Putamen (tissue), 1 donor: ENCODE data around the gene GNG14.
A peak's percentile ranks its signal among the peaks of the same experiment; 100 is the strongest.
"Not testable (repeated sequence)": the region's sequence is repeated elsewhere in the genome, so short reads cannot be mapped to it uniquely, and the experiment has no call there.

Experiments used
- DNase-seq: peaks from one replicate; pipeline ENCODE4 v3.0.0-alpha.2; 2016; ENCODE audit warnings: low spot score

Gene GNG14

DNA sequence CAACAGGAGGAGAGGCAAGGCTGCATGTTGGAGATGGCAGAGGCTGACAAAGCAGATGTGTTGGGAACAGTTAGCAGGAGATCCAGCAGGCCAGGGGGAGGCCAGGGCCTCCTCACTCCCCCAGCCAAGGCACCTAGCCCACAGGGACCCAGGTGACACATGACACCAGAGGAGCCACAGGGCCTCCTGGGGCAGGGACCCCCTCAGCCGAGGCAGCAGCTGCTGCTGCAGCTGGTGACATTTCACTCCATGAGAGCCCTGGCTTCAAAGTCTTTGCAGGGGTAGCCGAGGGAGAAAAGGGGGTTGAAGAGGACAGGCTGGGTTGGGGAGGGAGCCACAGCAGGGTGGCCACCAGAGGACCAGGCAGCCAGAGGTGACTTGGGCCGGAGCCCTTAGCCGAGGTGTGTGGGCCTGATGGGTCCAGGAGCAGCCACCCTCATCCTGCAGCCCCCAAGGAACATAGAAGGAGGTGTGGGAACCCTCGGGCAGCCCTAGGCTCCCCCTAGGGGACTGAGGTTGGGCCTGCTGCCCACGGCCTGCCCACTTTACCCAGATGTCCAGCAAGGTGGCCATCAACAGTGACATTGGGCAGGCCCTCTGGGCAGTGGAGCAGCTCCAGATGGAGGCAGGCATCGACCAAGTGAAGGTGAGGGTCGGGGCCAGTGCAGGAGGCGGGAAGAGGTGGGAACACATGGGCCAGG, at the start of gene GNG14:
GNG14 (plus strand) TSS at position 503 of the 701 bp plus-strand sequence; CDS start at position 554, 51 bp downstream.
- DNase-seq = no peak

DNA sequence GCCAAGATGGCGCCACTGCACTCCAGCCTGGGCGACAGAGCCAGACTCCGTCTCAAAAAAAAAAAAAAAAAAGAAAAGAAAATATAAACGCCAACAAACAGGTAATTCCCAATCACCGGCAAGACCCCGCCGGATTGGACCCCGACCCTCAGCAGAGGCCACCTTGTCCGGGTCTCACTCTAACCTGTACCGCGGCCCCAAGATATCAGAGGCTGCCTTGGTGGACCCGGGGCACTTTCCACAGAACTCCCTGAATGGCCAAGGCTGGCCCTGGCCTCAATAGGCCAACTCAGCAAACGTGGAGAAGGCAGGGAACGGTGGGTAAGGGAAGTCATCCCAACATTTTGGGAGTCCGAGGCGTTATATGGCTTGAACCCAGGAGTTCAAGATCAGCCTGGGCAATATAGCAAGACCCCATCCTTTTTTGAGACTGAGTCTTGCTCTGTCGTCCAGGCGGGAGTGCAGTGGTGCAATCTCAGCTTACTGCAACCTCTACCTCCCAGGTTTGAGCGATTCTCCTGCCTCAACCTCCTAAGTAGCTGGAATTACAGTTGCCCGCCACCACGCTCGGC, 49.1 kb upstream of the GNG14 start:
- DNase-seq = no peak

DNA sequence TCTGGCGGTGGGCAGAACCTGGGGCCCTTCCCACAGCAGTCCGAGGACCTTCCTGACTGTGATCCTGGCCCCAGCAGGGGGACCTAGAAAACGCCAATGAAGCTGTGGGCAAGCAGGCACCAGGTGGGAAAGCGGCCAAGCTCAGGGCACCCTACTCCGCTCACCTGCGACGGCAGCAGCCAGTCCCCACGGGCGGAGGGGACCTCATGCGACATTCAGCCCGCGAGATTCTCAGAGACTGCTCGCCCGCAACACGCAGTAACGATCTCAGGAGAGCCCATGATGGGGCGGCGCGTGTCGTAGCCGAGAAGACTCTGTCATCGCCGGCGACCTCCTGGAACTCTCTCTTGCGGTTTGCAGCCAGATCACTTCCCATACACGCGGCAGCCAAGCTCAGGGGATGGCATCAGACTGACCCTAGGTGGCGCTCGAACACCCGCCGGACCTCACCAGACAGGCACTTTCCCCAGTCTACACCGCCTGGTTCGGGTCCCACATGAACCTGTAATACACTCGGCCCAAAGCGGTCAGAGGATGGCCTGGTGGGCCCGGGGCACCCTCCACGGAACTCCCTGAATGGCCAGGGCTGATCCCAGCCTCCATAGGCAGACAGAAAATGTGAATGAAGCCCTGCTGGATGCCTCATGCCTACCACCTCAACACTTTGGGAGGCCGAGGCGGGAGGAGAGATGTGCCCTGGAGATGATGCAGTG, 47.7 kb upstream of the GNG14 start:
- DNase-seq = peak; percentile 57

DNA sequence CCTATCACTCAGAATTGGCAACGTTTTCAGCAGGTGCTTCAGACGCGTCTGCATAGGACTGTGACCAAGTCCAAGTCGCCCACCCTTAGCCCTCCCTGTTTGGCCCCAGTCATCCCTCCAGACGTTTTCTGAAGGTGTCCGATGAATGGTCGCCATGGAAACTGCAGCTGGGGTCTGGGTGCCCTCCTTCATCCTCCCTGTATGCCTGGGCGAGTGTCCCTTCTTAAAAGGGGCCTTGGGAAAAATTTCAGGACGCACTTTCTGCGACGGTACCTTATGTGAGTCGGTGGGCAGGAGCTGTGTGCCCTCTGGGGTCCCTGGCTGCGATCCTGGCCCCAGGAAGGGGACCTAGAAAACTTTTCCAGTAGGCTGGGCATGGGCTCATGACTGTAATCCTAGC, 46.3 kb upstream of the GNG14 start:
- no peak for DNase-seq

DNA sequence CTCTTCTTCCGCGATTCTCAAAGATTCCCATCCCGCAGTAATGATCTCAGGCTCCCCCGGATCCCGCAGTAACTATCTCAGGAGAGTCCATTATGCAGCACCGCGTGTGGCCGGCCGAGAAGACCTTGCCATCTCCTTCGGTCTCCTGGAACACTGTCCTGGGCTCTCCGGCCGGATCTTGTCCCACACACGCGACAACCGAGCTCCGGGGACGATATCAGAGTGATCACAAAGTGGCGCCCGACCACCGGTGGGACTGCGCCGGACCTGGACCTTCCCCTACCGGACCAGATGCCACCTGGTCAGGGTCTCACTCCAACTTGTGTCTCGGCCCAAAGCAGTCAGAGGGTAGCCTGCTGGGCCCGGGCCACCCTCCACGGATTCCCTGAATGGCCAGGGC, 45.3 kb upstream of the GNG14 start:
- no peak for DNase-seq

DNA sequence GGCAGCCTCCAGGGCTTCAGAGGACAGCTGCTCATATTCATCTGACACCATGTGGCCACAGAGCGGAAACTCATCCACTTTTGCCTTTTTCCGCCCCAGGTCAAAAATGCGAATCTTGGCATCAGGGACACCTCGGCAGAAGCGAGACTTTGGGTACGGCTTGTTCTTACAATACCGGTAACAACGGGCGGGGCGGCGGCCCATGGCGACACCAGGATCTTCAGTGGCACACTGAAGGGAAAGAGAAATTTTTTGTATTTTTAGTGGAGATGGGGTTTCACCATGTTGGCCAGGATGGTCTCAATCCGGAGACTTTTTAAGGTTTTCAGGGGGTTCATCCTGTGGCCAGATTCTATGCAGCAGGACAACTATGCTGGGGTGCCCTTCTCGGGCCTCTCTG, 44.1 kb upstream of the GNG14 start:
- DNase-seq = not testable (repeated sequence)

DNA sequence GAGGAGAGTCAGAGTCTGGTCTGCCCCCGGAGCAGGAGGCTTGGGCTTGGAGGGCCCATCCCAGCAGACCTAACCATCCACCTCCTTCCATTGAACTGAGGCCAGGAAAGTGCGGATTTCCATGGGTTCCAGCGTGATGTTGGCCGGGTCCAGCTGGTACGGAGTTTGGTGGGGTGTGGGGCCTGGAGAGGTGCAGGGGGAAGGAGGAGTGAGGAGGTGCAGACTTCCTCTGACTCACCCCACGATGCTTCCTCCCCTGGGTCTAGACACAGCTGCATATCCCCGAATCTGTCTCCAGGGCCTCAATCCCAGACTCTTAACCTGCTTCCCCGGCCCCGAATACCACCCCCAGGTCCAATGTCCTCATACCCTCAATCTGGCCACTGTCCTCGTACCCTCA, 41.2 kb upstream of the GNG14 start:
- no peak for DNase-seq

DNA sequence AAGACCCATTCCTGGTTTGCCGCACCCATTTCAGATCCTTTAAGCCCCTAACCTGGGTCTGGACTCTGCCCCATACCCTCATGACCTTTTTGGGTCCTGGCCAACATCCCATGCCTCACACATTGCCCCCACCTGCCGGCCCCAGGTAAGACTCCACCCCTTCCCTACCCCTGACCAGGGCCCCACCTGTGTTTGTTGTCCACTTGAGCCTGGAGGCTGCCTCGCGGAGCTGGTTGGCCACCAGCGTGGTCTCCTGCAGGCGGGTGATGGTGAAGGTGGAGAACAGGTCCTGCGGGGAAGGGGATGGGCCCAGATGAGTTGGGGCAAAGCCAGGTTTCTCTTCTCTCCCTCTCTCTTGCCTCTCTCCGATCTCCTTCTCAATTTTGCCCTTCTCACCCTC, 40.8 kb upstream of the GNG14 start:
- DNase-seq = no peak

DNA sequence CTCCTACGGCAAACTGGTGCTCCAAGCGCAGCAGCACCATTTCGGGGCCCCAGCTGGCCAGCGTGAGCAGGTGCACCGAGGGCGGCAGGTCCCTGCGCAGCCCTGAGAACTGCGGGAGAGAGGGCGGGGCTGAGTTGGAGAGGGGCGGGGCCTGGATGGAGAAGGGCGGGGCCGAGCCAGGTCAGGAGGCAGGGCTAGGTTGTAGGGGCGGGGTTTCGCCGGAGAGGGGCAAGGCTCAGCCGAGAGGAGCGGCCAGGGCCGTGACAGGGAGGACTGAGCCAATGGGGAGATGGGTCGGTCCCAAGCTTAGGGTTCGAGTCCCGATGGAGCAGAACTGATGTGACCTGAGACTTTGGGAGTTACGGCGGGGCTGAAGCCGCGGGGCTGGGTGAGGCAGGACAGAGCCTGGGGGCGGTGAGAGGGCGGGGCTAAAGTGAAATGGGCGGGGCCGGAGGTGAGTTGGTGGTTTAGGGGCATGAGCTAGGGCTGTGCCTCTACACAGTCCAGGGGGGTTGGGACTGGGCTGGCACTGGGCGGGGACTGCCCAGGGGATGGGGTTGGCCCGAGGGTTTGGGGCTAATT, 40.2 kb upstream of the GNG14 start:
- DNase-seq = no peak

DNA sequence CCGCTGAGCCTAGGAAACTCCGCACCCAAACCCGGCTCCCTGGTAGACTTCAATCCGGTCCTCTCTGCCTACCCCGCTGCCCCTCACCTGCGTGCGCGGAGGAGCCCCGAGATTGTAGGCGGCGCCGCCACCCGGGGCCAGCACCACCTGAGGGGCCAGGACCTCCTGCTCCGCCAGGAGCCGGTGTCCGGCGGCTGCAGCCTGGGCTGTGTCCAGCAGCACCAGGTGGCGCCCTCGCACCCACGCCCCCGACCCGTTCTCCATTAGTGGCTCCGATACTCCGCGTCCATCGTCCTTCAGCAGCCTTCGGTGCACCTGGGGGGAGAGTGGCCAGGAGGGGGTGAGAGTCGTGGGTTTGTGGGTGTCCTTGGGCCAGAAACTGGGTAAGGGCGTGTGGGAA, 39.7 kb upstream of the GNG14 start:
- DNase-seq = no peak

DNA sequence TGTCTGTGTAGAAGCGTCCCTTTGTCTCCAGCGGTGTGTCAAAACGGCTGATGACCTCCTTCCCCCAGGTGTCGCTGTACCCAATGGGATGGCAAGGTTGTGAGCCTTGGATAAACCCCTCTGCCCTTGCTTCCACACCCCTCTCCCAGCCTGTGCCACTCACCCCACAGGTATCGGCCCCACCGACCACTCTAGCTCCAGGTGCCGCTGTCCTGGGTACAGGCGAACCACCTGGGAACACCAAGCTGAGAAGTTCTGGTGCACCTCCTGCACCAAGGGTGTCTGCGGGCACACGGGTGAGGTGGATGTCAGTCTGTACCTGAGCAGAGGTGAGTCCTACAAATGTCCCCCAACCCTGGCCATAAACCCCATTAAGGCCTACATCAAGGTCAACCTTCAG, 37.9 kb upstream of the GNG14 start:
- no peak for DNase-seq

DNA sequence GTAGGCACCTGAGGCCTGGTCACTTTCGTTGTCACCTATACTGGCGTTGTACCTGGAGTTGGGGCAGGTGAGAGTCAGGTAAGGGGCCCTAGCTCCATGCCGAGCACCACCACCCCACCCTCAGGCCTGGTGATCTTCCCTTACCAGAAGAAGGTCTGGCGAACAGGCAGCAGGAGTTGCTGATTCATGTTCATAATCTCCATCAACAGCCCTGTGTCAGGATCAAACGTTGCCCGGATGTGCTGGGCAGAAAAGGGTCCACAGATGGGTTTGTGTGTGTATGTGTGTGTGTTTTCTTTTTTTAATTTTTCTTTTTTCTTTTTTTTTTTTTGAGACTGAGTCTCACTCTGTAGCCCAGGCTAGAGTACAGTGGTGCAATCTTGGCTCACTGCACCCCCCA, 35.6 kb upstream of the GNG14 start:
- DNase-seq = no peak

DNA sequence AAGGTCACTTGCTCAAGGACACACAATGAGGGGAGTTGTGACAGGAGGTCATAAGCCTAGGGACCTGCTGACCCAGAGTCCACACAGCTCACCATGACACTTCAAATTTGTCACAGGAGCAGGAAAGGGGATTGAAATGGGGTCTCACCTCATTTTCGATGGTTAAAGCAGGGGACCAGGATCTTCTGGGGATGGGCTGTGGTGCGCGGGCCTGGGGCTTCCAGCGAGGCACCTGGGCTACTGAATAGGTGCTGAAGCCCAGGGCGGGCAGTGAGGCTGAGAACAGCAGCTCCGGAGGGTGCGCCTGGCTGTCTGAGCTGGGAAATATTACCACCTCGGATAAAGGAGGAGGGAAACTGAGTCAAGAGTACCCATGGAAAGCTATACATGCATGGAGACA, 32.3 kb upstream of the GNG14 start:
- DNase-seq = no peak

DNA sequence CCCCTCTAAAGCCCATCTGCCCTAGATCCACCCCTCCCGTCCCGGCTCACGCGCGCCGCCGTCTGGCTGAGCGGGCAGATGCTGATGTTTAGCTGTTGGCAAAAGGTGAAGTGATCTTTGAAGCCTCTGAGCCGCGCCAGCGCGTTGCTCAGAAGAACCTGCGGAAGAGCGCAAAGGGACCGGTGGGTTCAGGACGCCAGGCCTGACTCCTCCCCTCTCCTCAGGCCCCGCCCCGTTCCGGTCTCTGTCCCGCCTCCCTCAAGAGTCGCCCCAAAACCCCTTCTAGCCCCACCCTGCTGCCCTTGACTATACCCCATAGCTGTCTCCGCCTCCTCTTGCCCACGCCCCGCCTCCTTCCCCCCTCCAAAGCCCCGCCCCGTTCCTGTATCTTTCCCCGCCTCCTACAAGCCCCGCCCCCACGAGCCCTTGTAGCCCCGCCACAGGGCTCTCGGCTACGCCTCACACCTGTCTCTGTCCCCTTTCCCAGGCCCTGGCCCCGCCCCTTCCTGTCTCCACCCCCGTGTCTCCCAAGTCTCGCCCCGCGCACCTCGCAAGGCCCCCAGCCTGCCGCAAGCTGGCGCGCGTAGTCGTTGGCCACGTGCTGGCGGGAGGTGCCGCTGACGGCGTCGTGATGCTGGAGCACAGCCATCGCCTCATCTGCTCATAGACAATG, 30.8 kb upstream of the GNG14 start:
- DNase-seq = no peak

DNA sequence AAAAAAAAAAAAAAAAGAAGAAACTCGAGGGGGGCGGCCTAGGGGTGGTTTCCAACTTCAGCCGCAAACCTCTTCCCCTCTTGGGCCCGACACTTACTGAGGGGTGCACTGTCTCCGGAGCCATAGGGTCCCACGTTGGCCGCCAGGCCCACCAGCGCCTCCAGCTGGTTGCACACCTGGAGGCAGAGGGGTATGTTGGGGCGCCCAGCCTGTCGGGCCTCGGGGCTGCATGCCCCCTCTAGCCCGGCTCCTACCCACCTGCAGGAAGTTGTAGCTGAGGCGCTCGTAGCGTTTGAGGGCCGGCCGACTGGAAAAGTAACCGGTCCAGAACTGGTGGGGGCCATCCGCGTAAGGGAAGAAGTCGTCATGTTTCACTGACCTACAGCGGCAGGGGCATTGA, 29.8 kb upstream of the GNG14 start:
- no peak for DNase-seq

DNA sequence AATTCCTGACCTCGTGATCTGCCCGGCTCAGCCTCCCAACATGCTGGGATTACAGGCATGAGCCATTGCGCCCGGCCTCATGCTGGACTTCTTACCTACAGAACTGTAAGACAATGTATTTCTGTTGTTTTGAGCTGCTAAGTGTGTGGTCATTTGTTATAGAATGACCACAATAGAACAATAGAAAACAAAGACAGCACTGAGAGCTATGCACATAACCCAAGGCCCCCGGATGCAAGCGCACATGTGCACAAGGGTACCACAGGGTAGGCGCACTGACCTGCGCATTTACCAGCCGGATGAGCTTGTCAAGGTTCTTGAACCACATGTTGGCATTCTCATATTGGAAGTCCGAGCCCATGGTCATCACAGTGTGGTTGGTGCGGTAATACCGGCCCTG, 26.8 kb upstream of the GNG14 start:
- peak; percentile 47 for DNase-seq

DNA sequence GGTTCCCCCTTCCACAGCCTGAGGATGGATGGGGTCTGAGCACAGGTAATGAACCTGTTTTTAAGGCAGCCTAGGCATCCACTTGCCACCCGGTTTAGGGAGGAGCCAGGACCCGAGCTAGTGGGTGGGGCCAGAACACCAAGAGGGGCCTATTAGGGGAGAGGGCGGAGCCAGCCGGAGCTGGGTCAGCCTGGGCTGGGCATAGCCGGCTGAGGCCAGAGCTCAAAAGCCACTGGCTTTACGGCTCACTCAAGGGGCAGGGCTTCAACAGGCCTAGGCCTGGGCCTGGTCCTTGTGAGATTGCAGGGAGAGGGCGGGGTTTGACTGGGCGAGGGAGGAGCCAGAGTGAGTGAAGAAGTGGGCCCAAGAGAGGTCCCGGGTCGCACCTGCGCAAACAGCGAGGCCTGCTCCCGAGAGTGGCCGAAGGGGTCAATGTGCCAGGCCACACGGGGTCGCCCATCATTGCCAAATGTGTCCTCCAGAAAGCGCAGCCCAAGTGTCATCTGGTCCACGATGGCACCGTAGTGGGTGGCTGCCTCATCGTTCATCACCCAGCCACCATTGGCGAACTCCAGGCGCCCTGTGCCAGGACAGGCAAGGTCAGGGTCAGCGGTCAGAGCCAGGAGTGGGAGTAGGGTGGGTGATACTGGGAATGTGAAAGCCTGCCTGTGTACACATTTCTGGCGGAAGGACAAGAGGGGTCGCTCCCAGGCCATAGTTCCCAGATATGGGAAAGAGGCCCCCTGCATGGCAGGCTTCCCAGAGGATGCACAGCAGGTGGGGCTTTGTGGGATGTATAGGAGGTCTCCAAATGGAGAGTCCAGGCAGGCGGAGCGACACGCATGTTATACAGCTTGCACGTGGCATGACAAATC, 23.2 kb upstream of the GNG14 start:
- DNase-seq = no peak

DNA sequence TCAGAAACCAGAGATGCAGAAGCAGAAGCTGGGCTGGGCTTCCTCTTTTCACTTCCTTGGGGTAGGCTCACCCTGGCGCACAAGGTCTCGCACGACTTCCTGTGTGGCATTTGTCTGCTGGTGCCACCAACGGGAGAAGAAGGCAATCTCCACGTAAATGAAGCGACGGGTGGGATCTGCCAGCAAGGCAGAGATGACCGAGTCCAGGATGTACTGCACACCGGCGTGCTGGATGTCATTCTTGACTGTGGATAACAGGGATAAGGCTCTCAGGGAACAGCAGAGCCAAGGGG, 22.6 kb upstream of the GNG14 start:
- DNase-seq = no peak

DNA sequence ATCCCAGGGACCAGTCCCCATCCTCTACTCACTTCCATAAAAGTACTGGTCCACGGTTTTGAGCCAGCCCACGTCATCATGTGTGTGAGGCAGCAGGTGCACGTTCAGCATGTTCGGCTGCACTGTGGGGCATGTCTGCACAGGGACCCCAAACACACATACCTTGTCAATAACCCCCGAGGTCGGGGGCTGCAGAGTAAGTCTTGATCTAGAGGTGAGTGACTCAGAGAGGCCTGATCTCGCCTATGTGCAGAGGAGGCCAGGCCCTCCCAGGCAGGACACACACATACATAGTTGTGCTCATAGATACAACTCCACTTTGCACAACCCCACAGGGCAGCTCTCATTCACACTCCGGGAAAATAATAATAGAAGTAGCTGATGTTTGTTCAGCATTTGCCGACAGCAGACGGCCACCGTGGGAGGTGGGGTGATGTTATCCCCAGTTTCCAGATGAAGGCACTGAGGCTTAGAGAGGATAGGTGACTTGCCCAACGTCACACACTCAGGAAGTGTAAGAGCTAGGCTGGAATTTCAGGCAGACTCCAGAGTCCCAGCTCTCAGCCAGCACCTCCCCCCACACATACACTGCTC, 22.0 kb upstream of the GNG14 start:
- no peak for DNase-seq

DNA sequence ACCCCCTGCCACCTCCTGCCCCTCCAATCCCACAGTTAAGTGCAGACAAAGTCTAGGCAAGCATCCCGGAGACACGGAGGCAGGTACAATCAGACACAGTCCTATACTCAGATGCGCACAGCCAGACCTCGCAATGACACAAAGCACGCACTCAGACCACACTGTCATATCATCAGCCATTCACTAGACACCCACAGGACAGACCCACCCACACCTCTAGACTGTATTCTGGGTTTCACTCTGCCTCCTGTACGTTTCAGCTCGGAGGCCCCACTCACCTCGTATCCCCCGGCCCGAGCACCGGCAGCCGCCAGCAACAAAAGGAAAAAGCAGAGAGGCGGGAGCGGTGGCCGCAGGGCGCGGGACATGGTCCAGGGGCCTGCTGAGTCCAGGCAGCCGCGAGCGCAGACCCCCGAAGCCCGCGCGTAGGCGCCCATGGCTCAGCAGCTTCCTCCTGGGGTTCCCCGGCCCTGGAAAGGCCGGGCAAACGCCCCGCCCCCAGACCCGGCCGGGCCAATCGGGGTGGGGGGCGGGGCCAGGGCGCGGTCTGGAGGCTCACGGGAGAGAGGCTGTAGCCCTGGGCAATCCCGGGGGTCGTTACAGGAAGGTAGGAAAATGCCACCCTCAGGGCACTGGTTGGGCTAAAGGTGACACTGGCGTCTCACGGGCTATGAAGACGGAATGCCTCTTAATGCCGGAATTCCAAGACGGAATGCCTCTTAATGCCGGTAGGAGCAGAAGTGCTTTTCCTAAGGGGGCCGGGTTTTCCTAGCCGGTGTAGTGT, 21.3 kb upstream of the GNG14 start, which contains the start of the genes MAN2B1 and WDR83:
MAN2B1 (minus strand) TSS at position 478 of the 784 bp plus-strand sequence; CDS start at position 437, 41 bp downstream.
WDR83 (plus strand) TSS at position 543 of the 784 bp plus-strand sequence. CDS start 2,984 bp downstream, outside the sequence.
- peak; percentile 77 for DNase-seq
